SK-N-MC (cell line): ENCODE measurements around the gene PALD1.
"Not testable (repeated sequence)": the region's sequence is repeated elsewhere in the genome, so short reads cannot be mapped to it uniquely, and the experiment has no call there.

Source experiments
- DNase-seq: peaks from one replicate; pipeline ENCODE4 v3.0.0-alpha.2; 2011; ENCODE audit warnings: low read depth, low spot score
- H3K27ac ChIP-seq: fragments of 200-600 bp; sonication (generic); 2 replicates; pipeline ENCODE4 v1.5.1; 2016; ENCODE audit warnings: mixed run types
- H3K36me3 ChIP-seq: fragments of 200-600 bp; sonication (generic); 2 replicates; pipeline ENCODE4 v1.6.1; 2017; ENCODE audit warnings: antibody characterized with exemption, low read length, mixed read lengths; ENCODE audit not compliant: insufficient read depth
- H3K4me3 ChIP-seq: fragments of 200-600 bp; sonication (generic); 2 replicates; pipeline ENCODE4 v1.5.1; 2016
- H3K9ac ChIP-seq: fragments of 200-600 bp; sonication (generic); 2 replicates; pipeline ENCODE4 v1.8.0; 2017; ENCODE audit warnings: mixed run types, mixed read lengths; ENCODE audit not compliant: insufficient read length
- H3K9me3 ChIP-seq: fragments of 200-600 bp; sonication (generic); 2 replicates; pipeline ENCODE4 v1.6.1; 2017; ENCODE audit warnings: low read depth, mild to moderate bottlenecking, antibody characterized with exemption, low read length, moderate library complexity, mixed read lengths
- EZH2 ChIP-seq: fragments of 200-600 bp; sonication (generic); IDR thresholded peaks from one replicate; pipeline ENCODE4 v1.6.1; 2017; ENCODE audit warnings: antibody characterized with exemption
- FOXP2 ChIP-seq: optimal IDR thresholded peaks from 2 replicates; pipeline ENCODE3; 2011; ENCODE audit warnings: mild to moderate bottlenecking, moderate library complexity; ENCODE audit not compliant: insufficient read depth; ENCODE audit errors: extremely low read length, control extremely low read depth
- POLR2AphosphoS5 ChIP-seq: IDR thresholded peaks from 2 replicates; pipeline ENCODE4 v1.6.1; 2012; ENCODE audit warnings: mild to moderate bottlenecking, low read depth, low read length, borderline replicate concordance

The PALD1 gene

DNA sequence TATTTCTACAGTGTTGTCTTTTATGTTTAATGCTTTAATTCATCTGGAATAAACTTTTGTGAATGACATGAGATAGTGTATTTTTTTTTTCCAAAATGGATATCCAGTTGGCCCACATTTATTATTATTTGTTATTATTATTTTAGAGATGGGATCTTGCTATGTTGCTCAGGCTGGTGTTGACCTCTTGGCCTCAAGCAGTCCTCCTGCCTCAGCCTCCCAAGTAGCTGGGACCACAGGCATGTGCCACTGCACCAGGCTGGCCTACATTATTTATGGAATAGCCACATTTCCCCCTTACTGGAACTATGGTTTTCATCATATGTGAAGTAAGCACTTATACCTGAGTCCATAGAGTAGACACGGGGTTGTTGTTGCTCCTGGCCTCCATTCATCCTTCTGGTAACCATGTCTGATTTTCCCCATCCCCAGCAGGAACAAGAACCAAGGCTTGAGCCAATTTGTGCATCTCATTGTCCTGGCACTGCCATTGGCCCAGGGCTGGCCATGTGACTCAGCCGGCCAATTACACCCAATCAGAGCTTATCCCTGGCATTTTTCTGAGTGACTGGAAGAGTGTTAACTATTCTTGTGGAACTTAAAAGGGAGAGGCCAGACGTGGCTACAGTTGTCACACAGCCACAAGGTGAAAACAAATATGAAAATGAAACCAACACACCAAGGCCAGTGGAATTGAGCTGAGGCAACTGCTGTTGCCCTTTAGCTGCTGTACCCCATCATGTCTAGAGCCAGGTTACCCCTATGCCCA is 100.9 kb downstream of the PALD1 start:
- H3K27ac ChIP-seq: no peak overlapping the region
- DNase-seq: no peak
- TF ChIP-seq EZH2: no peak
- TF ChIP-seq FOXP2: no peak
- TF ChIP-seq POLR2AphosphoS5: no peak
- no peaks in the 10 kb centered on the region for H3K9me3 ChIP-seq
- H3K4me3 ChIP-seq: no peak overlapping the region
- no peaks in the 10 kb centered on the region for H3K36me3 ChIP-seq
- H3K9ac ChIP-seq: no peak overlapping the region

DNA sequence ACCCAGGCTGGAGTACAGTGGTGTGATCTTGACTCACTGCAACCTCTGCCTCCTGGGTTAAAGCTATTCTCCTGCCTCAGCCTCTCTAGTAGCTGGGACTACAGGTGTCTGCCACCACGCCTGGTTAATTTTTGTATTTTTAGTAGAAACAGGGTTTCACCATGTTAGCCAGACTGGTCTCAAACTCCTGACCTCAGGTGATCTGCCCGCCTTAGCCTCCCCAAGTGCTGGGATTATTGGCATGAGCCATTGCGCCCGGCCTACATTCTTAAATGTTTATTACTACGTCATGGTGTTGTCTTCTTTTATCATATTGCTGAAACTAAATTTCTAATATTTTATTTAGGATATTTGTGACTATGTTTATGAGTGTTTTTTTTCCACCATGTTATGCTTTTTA is 102.6 kb downstream of the PALD1 start:
- H3K27ac ChIP-seq, H3K4me3 ChIP-seq, H3K9ac ChIP-seq, DNase-seq, H3K36me3 ChIP-seq, H3K9me3 ChIP-seq: not testable (repeated sequence)

DNA sequence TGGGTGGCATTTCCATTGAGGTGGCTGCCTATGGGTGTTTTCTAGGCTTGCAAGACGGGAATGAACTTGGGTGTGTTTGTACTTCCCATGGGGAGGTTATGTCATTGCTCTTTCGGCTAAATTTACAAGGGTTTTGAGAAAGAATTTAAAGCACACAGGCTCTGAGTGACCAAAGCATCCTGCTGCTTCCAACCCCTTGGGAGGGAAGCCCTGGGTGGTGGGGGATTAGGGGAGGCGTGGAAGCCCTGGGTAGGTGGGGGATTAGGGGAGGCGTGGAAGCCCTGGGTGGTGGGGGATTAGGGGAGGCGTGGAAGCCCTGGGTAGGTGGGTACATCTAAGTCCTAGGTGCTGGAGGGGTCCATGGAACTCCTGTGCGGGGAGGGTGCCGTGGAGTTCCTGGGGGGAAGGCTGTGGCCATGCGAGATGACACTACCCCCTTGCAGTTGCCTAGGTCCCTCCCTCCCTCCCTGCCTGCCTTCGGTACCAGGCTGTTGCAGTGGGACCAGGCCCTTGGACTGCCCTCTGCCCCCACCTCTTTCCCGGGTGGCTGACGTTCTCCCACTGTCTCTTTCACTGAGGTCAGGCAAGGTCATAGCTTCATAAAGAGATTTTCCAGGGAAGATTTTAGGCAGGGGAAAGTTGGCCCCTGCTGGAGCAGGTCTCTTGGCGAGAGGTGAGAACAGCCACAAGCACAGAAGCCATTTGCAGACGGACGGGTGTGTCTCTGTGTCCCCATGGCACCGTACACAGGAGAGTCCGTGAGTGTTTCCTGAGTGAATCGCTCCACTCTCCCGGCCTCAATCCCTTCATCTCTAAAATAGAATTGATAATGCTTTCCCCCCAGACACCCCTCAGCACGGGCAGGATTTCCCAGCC is 104.5 kb downstream of the PALD1 start:
- no peaks in the 10 kb centered on the region for H3K9me3 ChIP-seq
- DNase-seq: no peak
- H3K4me3 ChIP-seq: no peak overlapping the region
- H3K27ac ChIP-seq: no peak overlapping the region
- TF ChIP-seq FOXP2 (no peak), POLR2AphosphoS5 (no peak), EZH2 (no peak)
- H3K9ac ChIP-seq: no peak overlapping the region
- no peaks in the 10 kb centered on the region for H3K36me3 ChIP-seq

DNA sequence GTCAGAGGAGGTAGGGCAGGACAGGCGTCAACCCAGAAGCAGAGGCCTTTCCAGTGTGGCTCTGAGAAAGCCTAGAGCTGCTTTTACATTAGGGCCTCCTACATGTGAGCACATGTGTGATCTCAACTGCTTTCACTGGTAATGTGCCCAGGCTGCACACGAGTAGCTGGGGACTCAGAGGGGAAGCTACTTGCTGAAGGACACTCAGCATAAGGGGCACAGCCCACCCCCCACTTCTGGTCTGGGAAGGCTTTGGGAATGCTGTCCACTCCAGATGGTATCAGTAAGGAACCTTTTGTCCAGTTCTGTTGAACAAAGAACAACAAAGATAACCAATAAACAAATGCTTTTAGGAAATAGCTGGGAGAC is 105.1 kb downstream of the PALD1 start:
- no peak overlapping the region for H3K27ac ChIP-seq
- no peak overlapping the region for H3K9ac ChIP-seq
- TF ChIP-seq FOXP2 (no peak), EZH2 (no peak), POLR2AphosphoS5 (no peak)

DNA sequence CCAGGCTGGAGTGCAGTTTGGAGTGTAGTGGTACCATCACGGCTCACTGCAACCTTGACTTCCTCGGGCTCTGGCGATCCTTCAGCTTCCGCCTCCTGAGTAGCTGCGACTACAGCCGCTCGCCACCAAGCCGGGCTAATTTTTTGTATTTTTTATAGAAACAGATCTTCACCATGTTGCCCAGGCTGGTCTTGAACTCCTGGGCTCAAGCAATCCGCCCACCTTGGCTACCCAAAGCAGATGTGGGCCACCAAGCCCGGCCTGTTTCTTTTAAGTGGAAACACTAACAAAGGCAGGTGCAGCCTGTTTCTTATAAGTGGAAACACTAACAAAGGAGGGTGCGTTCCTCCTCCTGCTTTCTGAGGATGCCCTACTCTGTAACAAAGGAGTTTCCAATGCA is 105.8 kb downstream of the PALD1 start:
- Histone ChIP-seq H3K27ac (peak overlapping the region; percentile 76), H3K9ac (no peak overlapping the region), H3K9me3 (no peaks in the 10 kb centered on the region), H3K36me3 (no peaks in the 10 kb centered on the region), H3K4me3 (peak overlapping the region; percentile 58)
- DNase-seq: no peak
- TF ChIP-seq POLR2AphosphoS5 (no peak), EZH2 (no peak), FOXP2 (no peak)

More for the DNA sequence above, 105.1 kb downstream of the PALD1 start:
- Histone ChIP-seq H3K36me3 (no peaks in the 10 kb centered on the region), H3K4me3 (no peak overlapping the region), H3K9me3 (no peaks in the 10 kb centered on the region)
- DNase-seq: no peak

DNA sequence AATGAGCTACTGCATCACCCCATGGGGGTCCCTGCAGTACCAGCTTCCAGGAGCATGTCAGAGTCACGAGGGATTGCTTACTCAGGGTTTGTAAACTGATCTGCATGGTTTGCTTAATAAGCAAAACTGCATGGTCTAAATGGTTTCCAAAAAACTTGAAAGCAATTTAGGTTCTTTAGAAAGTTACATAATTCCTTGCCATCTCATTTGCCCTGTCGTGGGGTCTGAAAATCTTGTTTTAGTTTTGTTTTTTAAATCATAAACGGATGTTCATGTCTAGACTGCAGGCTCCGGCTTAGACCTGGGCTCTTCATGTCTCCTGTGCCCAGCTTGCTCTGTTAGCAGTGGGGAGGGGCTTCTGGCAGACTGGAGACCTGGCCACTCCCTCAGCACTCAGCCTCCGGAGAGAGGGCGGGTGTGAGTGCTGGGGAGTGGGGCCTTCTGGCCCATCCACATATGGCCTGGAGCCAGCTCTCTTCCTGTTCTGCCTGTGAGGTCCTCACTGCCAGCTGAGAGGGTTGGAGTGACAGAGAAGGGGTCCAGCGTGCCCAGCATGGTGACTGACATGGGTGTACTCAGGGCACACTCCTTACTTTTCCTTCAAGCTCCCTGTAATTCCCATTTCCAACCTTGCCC is 106.5 kb downstream of the PALD1 start:
- TF ChIP-seq FOXP2: no peak
- TF ChIP-seq EZH2: no peak
- TF ChIP-seq POLR2AphosphoS5: no peak
- DNase-seq: peak; percentile 30
- no peak overlapping the region for H3K9ac ChIP-seq
- H3K4me3 ChIP-seq: peak overlapping the region; percentile 58
- H3K36me3 ChIP-seq: no peaks in the 10 kb centered on the region
- H3K9me3 ChIP-seq: no peaks in the 10 kb centered on the region
- H3K27ac ChIP-seq: peak overlapping the region; percentile 76

DNA sequence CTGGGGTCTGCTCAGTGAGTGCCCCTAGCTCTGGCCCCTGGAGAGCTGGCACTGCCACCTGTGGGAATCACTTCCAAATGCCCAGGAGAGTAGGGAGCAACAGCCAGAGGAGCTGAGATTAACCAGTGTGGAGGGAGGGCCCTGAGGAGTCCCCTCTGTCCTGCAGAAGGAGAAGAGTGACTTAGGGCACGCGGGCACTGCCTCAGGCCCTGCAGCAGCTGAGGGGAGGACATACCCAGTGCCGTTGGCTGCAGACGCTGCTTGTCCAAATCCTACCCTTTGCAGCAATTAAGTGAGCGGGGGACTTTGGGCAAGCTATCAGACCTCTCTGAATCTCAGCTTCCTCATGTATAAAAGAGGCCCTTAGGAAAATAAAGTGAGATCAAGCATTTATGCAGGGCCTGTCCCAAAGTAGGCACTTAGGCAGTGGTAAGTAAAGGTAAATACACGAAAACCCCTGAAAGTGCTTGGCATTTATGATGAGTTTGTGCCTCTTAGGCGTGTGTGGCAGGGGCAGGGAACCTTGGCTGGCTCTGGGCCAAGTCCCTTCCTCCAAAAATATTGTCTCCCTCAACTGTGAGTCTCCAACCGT is 107.1 kb downstream of the PALD1 start:
- Histone ChIP-seq H3K9me3 (no peaks in the 10 kb centered on the region), H3K27ac (peak overlapping the region; percentile 76), H3K36me3 (no peaks in the 10 kb centered on the region), H3K4me3 (peak overlapping the region; percentile 58), H3K9ac (no peak overlapping the region)
- DNase-seq: no peak
- TF ChIP-seq FOXP2: no peak
- no peak for TF ChIP-seq POLR2AphosphoS5
- no peak for TF ChIP-seq EZH2

DNA sequence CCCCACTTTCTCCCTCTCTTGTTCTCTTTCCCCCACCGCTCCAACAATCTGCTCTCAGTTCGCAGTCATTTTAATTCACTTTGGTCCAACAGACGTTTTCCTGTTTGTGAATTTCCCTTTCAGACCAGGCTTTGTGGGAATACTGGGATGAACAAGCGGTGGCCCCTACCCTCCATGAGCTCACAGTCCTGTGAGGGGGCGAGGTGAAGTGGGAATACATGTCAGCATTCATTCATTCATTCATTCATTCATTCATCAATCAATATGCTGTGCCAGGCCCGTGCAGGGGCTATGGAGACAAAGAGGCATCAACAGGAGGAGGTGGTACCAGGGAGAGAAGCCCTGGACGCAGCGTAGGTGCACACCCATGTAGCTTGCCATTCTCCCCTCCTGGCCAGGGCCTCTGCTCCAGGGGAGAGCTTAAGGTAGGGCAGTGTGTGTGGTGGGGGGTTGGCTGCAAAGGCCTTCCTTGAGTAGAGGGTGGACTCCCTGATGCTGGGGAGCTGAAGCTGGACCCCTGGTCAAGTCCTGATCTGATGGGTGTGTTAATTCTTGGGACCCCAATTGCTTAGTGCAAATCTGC is 107.9 kb downstream of the PALD1 start:
- Histone ChIP-seq H3K4me3 (no peak overlapping the region), H3K36me3 (no peaks in the 10 kb centered on the region), H3K9ac (no peak overlapping the region), H3K9me3 (no peaks in the 10 kb centered on the region), H3K27ac (no peak overlapping the region)
- TF ChIP-seq POLR2AphosphoS5 (no peak), EZH2 (no peak), FOXP2 (no peak)
- no peak for DNase-seq
